ENCODE measurements around the gene STON1. TPM values are rescaled to one million over a fixed set of nuclear protein-coding genes. Genes with fewer than 3 reads are reported as not detected.

STON1 gene
- total RNA-seq, result 10 to 100 TPM in 1 of 2 donors, 1 to 10 TPM in 1; 2.1 to 11.9 TPM

- no peaks in the 10 kb centered on the region for H3K27me3 ChIP-seq
- H3K4me3 ChIP-seq, result peak within 1 kb of the TSS; percentile 56
- DNase-seq, result peak; percentile 40
- H3K36me3 ChIP-seq, result no peaks in the 10 kb centered on the region
- H3K9me3 ChIP-seq, result no peaks in the 10 kb centered on the region
- H3K9ac ChIP-seq (ENCODE audit: low read depth in 2 of 2, low read length in 2 of 2), result peak within 1 kb of the TSS; percentile 46 to 73
- H3K27ac ChIP-seq, result peak within 1 kb of the TSS; percentile 60
- TF ChIP-seq CTCF (IDR thresholded peaks at IDR 0.05), result no peak
- intact Hi-C loops (cut with DNase I), result no loop called here
- H3K4me1 ChIP-seq, result no peaks in the 10 kb centered on the region
Observed at GRCh38 chr2:48530033-48530811, at the start of gene STON1. Gene STON1, plus strand, starts transcription at chr2:48530154. Its CDS starts 50,480 bp downstream, at chr2:48580634.

GRCh38 chr2:48480526-48480925 is 49.4 kb upstream of the STON1 start:
- Histone ChIP-seq H3K9me3 (no peaks in the 10 kb centered on the region), H3K4me1 (no peaks in the 10 kb centered on the region)
- DNase-seq, result no peak

GRCh38 chr2:48482313-48482712 is 47.6 kb upstream of the STON1 start:
- TF ChIP-seq CTCF (IDR thresholded peaks at IDR 0.05), result no peak
- H3K36me3 ChIP-seq, result peaks cover 4% of the 10 kb centered on the region
- H3K9me3 ChIP-seq, result no peaks in the 10 kb centered on the region
- intact Hi-C loops (cut with DNase I), result no loop called here
- no peaks in the 10 kb centered on the region for H3K27me3 ChIP-seq
- H3K4me1 ChIP-seq, result no peaks in the 10 kb centered on the region
- DNase-seq, result no peak
- no peak overlapping the region for H3K4me3 ChIP-seq
- H3K9ac ChIP-seq (ENCODE audit: low read depth in 2 of 2, low read length in 2 of 2), result no peak overlapping the region
- H3K27ac ChIP-seq, result no peak overlapping the region

More at GRCh38 chr2:48480526-48480925, 49.4 kb upstream of the STON1 start:
- no peak for TF ChIP-seq CTCF (IDR thresholded peaks at IDR 0.05)
- H3K27ac ChIP-seq, result no peak overlapping the region
- no peak overlapping the region for H3K4me3 ChIP-seq
- H3K27me3 ChIP-seq, result no peaks in the 10 kb centered on the region
- no peak overlapping the region for H3K9ac ChIP-seq (ENCODE audit: low read depth in 2 of 2, low read length in 2 of 2)
- H3K36me3 ChIP-seq, result no peaks in the 10 kb centered on the region
- intact Hi-C loops (cut with DNase I), result no loop called here

DNA sequence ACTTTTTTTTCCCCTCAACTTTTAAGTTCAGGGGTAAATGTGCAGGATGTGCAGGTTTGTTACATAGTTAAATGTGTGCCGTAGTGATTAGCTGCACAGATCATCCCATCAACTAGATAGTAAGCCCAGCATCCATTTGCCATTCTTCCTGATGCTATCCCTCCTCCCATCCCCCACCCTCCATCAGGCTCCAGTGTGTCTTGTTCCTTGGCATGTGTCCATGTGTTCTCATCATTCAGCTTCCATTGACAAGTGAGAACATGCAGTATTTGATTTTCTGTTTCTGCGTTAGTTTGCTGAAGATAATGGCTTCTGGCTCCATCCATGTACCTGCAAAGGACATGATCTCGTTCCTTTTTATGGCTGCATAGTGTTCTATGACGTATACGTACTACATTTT is 47.2 kb upstream of the STON1 start:
- Histone ChIP-seq H3K36me3 (peaks cover 4% of the 10 kb centered on the region), H3K27ac (no peak overlapping the region), H3K9me3 (no peaks in the 10 kb centered on the region), H3K9ac (ENCODE audit: low read depth in 2 of 2, low read length in 2 of 2) (no peak overlapping the region), H3K27me3 (no peaks in the 10 kb centered on the region), H3K4me1 (no peaks in the 10 kb centered on the region), H3K4me3 (no peak overlapping the region)
- TF ChIP-seq CTCF (IDR thresholded peaks at IDR 0.05), result no peak
- no peak for DNase-seq
- intact Hi-C loops (cut with DNase I), result no loop called here

DNA sequence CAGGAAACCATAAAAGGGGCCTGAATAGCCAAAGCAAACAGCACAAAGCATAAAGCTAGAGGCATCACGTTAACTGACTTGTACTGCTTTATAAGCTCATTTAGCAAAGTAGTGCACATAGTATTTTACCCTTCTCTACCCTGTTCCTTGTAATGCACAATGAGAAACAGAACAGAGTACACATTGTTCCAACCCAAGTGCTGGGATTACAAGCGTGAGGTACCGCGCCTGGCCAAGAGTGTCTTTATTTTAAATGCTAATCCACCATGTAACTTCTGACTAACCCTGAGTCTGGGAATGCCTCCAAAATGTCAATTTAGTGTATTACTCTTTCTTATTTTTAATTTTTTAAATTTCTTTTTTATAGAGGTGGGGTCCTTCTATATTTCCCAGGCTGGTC is 46.4 kb upstream of the STON1 start:
- Histone ChIP-seq H3K36me3 (peaks cover 4% of the 10 kb centered on the region), H3K4me1 (no peaks in the 10 kb centered on the region), H3K9me3 (no peaks in the 10 kb centered on the region), H3K4me3 (no peak overlapping the region), H3K27me3 (no peaks in the 10 kb centered on the region), H3K9ac (ENCODE audit: low read depth in 2 of 2, low read length in 2 of 2) (no peak overlapping the region), H3K27ac (no peak overlapping the region)
- intact Hi-C loops (cut with DNase I), result no loop called here
- no peak for DNase-seq
- no peak for TF ChIP-seq CTCF (IDR thresholded peaks at IDR 0.05)
